RPMI7951 (cell line): ENCODE data around the gene FAF1. TPM values are rescaled to one million over a fixed set of nuclear protein-coding genes. Genes with fewer than 3 reads are reported as not detected.

Source experiments
- DNase-seq: peaks from one replicate; pipeline ENCODE4 v3.0.0-alpha.2; 2012; ENCODE audit warnings: low read depth
- total RNA-seq: library from RNA; depleted of rRNA; stranded (reverse); fragments of >200 nt; shearing (Covaris generic); gene quantifications from 2 replicates; pipeline ENCODE4 v1.2.3, GENCODE V29; 2014

The FAF1 gene
- total RNA-seq, 1 experiment from 2014 or later: 102 TPM

GRCh38 chr1:50702395-50702794, 257.7 kb downstream of the FAF1 start:
- no peak for DNase-seq

GRCh38 chr1:50701706-50702317, 258.3 kb downstream of the FAF1 start:
- DNase-seq: no peak

- DNase-seq: no peak
These were observed 259.4 kb downstream of the FAF1 start for GRCh38 chr1:50700621-50701020.

GRCh38 chr1:50700214-50700613, 259.9 kb downstream of the FAF1 start:
- DNase-seq: no peak

- peak; percentile 24 for DNase-seq
These were observed 260.3 kb downstream of the FAF1 start for GRCh38 chr1:50699795-50700194.

- DNase-seq: peak; percentile 54
These were observed 262.3 kb downstream of the FAF1 start for GRCh38 chr1:50697440-50698421.

- DNase-seq: no peak
These were observed 266.2 kb downstream of the FAF1 start for GRCh38 chr1:50693829-50694228.

- no peak for DNase-seq
These were observed 275.9 kb downstream of the FAF1 start for GRCh38 chr1:50684185-50684584.

- DNase-seq: peak; percentile 35
These were observed 278.1 kb downstream of the FAF1 start for GRCh38 chr1:50681931-50682330.

- DNase-seq: peak; percentile 38
These were observed 292.2 kb downstream of the FAF1 start for GRCh38 chr1:50667710-50668356.

- DNase-seq: no peak
These were observed 292.8 kb downstream of the FAF1 start for GRCh38 chr1:50667272-50667671.

- no peak for DNase-seq
These were observed 293.2 kb downstream of the FAF1 start for GRCh38 chr1:50666849-50667248.

GRCh38 chr1:50665413-50665812, 294.7 kb downstream of the FAF1 start:
- no peak for DNase-seq

- DNase-seq: no peak
These were observed 298.4 kb downstream of the FAF1 start for GRCh38 chr1:50661626-50662025.

GRCh38 chr1:50659107-50659662, 300.9 kb downstream of the FAF1 start:
- no peak for DNase-seq

- DNase-seq: no peak
These were observed 301.5 kb downstream of the FAF1 start for GRCh38 chr1:50658459-50659076.

- DNase-seq: no peak
These were observed 303.1 kb downstream of the FAF1 start for GRCh38 chr1:50656931-50657330.

- DNase-seq: no peak
These were observed 308.4 kb downstream of the FAF1 start for GRCh38 chr1:50651476-50652263.

GRCh38 chr1:50646526-50646925, 313.5 kb downstream of the FAF1 start:
- DNase-seq: no peak

GRCh38 chr1:50645139-50645538, 314.9 kb downstream of the FAF1 start:
- no peak for DNase-seq
